Ammon's horn (tissue), 1 donor: ENCODE results near the gene PPP1R3E.

ENCODE experiments used
- DNase-seq: peaks from one replicate; pipeline ENCODE4 v3.0.0-alpha.2; 2016; ENCODE audit warnings: low spot score

The PPP1R3E gene

GRCh38 chr14:23248601-23249000 is 54.1 kb downstream of the PPP1R3E start:
- DNase-seq = no peak
